ENCODE results near the gene RAD51B.

Gene RAD51B

GRCh38 chr14:68050177-68050576 lies 230.6 kb downstream of the RAD51B start:
- Histone ChIP-seq H3K4me1 (ENCODE audit: low read length) (no peaks in the 10 kb centered on the region), H3K36me3 (replicated peaks; ENCODE audit: insufficient read depth, low read length) (no peaks in the 10 kb centered on the region), H3K9me3 (replicated peaks; ENCODE audit: insufficient read depth, low read length) (no peaks in the 10 kb centered on the region), H3K4me3 (ENCODE audit: low read length) (no peak overlapping the region), H3K79me2 (ENCODE audit: low read length) (no peaks in the 10 kb centered on the region), H3K9me2 (replicated peaks; ENCODE audit: insufficient read depth, low read length) (no peaks in the 10 kb centered on the region), H3K9ac (ENCODE audit: low read length) (no peak overlapping the region), H2AFZ (ENCODE audit: low read length) (no peak overlapping the region), H4K20me1 (ENCODE audit: insufficient read depth, low read length) (no peaks in the 10 kb centered on the region), H3K27me3 (replicated peaks; ENCODE audit: insufficient read depth, low read length) (no peaks in the 10 kb centered on the region), H3F3A (ENCODE audit: insufficient read depth, low read length) (no peaks in the 10 kb centered on the region), H3K27ac (ENCODE audit: low read length) (no peak overlapping the region), H3K4me2 (ENCODE audit: low read depth, low read length) (no peak overlapping the region)
- TF ChIP-seq EZH2 (optimal IDR thresholded peaks at IDR 0.05; ENCODE audit: low read depth, low read length) (no peak), EZH2phosphoT487 (IDR thresholded peaks at IDR 0.05; ENCODE audit: low read length) (no peak), CTCF (IDR thresholded peaks at IDR 0.05; ENCODE audit: low read length) (no peak)
- no peak for DNase-seq

- H3K27me3 ChIP-seq (replicated peaks; ENCODE audit: insufficient read depth, low read length), result no peaks in the 10 kb centered on the region
- H3K27ac ChIP-seq (ENCODE audit: low read length), result no peak overlapping the region
- no peak overlapping the region for H3K4me3 ChIP-seq (ENCODE audit: low read length)
- no peaks in the 10 kb centered on the region for H3K9me2 ChIP-seq (replicated peaks; ENCODE audit: insufficient read depth, low read length)
- no peaks in the 10 kb centered on the region for H3K79me2 ChIP-seq (ENCODE audit: low read length)
- no peaks in the 10 kb centered on the region for H3F3A ChIP-seq (ENCODE audit: insufficient read depth, low read length)
- H3K36me3 ChIP-seq (replicated peaks; ENCODE audit: insufficient read depth, low read length), result no peaks in the 10 kb centered on the region
- H4K20me1 ChIP-seq (ENCODE audit: insufficient read depth, low read length), result no peaks in the 10 kb centered on the region
- TF ChIP-seq EZH2 (optimal IDR thresholded peaks at IDR 0.05; ENCODE audit: low read depth, low read length) (no peak), CTCF (IDR thresholded peaks at IDR 0.05; ENCODE audit: low read length) (no peak), EZH2phosphoT487 (IDR thresholded peaks at IDR 0.05; ENCODE audit: low read length) (no peak)
- H3K9ac ChIP-seq (ENCODE audit: low read length), result no peak overlapping the region
- no peak overlapping the region for H3K4me2 ChIP-seq (ENCODE audit: low read depth, low read length)
- no peak for DNase-seq
- no peaks in the 10 kb centered on the region for H3K4me1 ChIP-seq (ENCODE audit: low read length)
- H3K9me3 ChIP-seq (replicated peaks; ENCODE audit: insufficient read depth, low read length), result no peaks in the 10 kb centered on the region
- H2AFZ ChIP-seq (ENCODE audit: low read length), result no peak overlapping the region
These were observed 231.6 kb downstream of the RAD51B start for GRCh38 chr14:68051146-68051545.

GRCh38 chr14:68060198-68060597 lies 240.6 kb downstream of the RAD51B start:
- no peaks in the 10 kb centered on the region for H4K20me1 ChIP-seq (ENCODE audit: insufficient read depth, low read length)
- no peaks in the 10 kb centered on the region for H3K36me3 ChIP-seq (replicated peaks; ENCODE audit: insufficient read depth, low read length)
- H3K27me3 ChIP-seq (replicated peaks; ENCODE audit: insufficient read depth, low read length), result no peaks in the 10 kb centered on the region
- TF ChIP-seq CTCF (IDR thresholded peaks at IDR 0.05; ENCODE audit: low read length), result no peak
- TF ChIP-seq EZH2phosphoT487 (IDR thresholded peaks at IDR 0.05; ENCODE audit: low read length), result no peak
- no peaks in the 10 kb centered on the region for H3K4me1 ChIP-seq (ENCODE audit: low read length)
- H3K9ac ChIP-seq (ENCODE audit: low read length), result no peak overlapping the region
- H3K9me2 ChIP-seq (replicated peaks; ENCODE audit: insufficient read depth, low read length), result no peaks in the 10 kb centered on the region
- H3K9me3 ChIP-seq (replicated peaks; ENCODE audit: insufficient read depth, low read length), result no peaks in the 10 kb centered on the region
- no peaks in the 10 kb centered on the region for H3K79me2 ChIP-seq (ENCODE audit: low read length)
- no peak overlapping the region for H3K27ac ChIP-seq (ENCODE audit: low read length)
- DNase-seq, result no peak
- H3K4me3 ChIP-seq (ENCODE audit: low read length), result no peak overlapping the region
- H3F3A ChIP-seq (ENCODE audit: insufficient read depth, low read length), result no peaks in the 10 kb centered on the region
- H2AFZ ChIP-seq (ENCODE audit: low read length), result no peak overlapping the region
- H3K4me2 ChIP-seq (ENCODE audit: low read depth, low read length), result no peak overlapping the region
